IPS DF 4.7 (cell line): Measurements from ENCODE around the gene C2orf92.
"Not testable (repeated sequence)": the region's sequence is repeated elsewhere in the genome, so short reads cannot be mapped to it uniquely, and the experiment has no call there.

Experiments
- DNase-seq: peaks from one replicate; pipeline ENCODE4 v3.0.0-alpha.2; 2013; ENCODE audit warnings: low spot score; ENCODE audit errors: extremely low read depth

C2orf92 gene

DNA sequence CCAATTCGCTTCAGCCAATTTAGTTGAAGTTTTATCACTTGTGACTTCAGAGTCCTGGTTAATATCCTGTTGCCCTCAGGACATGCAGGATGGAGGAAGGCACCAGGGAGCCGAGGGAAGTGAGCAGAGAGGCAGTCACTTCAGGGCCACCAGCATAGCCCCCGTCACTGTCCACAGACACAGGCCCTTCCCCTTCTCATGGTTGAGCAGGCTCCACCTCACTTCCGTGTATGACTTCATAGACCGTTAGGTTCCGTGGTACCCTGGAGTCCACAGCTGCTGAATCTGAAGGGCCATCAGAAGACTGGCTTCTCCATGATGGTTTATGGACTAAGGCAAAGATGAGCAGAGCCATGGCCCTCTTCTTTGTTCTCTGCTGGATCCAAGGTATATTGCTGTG is at the start of gene C2orf92:
TSS of gene C2orf92 (plus strand) at position 266 of the 400 bp plus-strand sequence. CDS start at position 342, 76 bp downstream.
- no peak for DNase-seq

DNA sequence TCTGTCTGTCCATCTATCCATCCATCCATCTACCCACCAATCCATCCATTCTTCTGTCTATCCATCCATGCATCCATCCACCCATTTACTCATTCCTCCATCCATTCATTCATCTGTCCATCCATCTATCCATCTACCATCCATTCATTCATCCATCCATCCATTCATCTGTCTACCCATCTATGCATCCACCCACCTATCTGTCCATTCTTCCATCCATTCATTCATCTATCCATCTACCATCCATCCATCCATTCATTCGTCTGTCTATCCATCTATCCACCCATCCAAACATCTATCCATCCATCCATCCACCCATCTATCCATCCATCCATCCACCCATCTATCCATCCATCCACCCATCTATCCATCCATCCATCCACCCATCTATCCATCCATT is 49.0 kb upstream of the C2orf92 start:
- not testable (repeated sequence) for DNase-seq

DNA sequence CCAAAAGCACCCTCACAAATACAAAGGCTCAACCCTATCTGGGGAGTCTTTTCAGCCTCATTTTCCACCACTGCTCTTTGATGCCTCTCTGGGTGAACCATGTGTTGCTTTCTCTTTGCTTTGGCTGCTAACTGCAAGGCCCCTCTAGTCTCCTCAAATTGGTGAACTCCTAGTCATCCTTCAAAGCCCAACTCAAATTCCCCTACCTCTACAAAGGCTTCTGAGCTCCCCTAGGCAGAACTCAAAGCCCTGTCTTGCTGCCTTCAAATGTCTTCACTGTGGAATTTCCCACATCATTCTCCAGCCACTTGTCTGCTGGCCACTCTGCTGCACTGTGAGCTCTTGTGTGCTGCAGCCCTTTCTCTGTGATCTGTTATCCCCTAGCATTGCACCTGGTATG is 46.5 kb upstream of the C2orf92 start:
- DNase-seq = not testable (repeated sequence)

DNA sequence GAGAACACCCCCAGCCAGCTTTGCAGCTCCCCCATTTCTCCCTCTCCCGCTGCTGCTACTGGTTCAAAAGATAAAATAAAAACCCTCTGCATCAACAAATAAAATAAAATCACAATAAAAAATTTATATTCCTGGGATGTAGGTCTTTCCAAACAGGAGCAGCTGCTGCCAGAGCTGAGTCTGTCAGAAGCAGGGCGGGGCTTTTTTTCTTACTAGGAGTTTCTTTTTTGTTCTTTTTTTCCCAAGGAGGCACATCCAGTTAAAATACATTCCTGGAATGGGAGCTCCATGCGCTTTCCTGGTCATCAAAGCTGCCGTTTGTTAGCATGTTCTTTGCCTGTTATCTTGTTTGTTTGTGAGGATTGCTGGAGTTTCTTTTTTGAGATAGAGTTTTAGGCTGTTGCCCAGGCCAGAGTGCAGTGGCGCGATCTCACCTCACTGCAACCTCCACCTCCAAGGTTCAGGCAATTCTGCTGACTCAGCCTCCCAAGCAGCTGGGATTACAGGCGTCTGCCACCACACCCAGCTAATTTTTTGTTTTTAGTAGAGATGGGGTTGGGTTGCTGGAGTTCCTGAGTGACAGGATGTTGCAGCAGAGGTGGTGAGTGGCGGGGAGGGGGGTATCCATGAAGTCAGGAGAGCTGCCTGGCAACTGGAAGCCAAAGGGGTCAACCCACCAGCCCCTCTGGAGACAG is 44.0 kb upstream of the C2orf92 start:
- DNase-seq = not testable (repeated sequence)

DNA sequence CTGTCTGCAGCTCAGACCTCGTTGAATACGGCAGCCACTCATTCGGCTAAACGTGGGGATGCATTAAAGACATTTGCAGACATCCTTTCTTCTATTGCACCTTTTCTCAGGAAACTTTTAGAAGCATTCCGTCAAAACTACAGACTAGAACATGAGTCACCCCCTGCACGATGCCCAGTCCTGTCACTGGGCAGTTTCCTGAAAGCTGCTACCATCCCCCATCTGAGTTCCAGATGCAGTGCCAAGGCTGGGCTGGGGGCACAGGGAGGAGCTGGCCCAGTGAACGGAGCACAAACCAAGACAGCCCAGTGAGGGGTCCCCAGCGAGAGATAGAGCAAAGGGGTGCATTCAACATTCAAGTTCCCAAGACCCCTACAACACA is 43.5 kb upstream of the C2orf92 start:
- not testable (repeated sequence) for DNase-seq

DNA sequence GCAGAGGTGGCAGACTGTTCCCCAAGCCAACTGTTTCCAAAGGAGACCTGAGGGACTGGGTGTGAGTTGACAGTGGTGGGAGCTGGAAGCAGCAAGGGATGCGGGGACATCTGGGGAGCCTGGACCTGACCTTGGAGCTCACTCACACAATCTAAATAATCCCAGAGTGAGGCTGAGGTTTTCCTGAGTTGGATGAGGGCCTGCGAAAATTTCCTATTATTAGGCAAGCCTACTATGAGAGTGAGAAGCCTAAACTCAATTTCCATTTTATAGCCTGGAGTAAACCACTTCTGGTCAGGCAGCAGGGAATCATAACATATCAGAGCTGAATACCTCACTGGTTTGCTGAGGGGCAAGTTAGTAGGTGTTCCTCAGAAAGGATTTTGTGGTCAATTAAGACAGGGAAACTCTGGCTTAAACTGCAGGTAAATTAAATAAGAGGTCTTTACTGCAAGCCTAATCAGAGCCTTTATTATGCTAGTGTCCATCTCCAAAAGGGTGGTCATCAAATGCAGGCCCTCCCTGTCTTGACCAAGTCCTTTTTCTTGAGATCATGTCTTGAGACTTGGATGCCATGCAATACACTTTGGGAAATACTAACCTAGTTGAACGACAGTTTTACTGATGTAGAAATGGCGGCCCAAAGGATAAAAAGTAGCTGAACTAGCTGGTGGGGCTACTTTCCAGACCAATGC is 25.3 kb upstream of the C2orf92 start:
- no peak for DNase-seq

DNA sequence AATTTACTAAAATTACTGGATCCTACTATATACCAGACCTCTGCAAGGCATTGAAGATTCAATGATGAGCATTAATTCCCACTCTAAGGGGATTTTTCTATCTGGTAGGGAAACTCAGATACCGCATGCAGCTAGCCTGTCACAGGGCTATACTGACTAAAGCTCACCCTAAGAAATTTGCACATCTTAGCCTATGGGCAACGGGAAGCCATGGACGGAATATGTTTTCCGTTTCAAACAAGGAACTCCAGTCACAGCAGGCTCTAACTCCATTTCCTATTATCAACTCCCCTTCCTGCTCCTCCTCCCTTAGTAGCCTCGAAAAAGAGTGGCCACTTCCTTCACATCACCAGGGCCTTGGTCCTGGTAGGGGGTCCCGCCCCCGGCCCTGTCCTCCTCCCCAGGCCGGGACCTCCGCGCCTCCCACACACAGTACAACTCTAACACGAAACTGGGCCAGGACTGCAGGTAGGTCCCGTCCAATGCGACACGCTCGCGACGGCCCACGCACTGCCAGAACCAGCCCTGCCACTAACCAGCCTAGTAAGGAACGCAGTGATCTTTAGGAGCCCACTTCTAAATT is 24.3 kb upstream of the C2orf92 start:
- no peak for DNase-seq

DNA sequence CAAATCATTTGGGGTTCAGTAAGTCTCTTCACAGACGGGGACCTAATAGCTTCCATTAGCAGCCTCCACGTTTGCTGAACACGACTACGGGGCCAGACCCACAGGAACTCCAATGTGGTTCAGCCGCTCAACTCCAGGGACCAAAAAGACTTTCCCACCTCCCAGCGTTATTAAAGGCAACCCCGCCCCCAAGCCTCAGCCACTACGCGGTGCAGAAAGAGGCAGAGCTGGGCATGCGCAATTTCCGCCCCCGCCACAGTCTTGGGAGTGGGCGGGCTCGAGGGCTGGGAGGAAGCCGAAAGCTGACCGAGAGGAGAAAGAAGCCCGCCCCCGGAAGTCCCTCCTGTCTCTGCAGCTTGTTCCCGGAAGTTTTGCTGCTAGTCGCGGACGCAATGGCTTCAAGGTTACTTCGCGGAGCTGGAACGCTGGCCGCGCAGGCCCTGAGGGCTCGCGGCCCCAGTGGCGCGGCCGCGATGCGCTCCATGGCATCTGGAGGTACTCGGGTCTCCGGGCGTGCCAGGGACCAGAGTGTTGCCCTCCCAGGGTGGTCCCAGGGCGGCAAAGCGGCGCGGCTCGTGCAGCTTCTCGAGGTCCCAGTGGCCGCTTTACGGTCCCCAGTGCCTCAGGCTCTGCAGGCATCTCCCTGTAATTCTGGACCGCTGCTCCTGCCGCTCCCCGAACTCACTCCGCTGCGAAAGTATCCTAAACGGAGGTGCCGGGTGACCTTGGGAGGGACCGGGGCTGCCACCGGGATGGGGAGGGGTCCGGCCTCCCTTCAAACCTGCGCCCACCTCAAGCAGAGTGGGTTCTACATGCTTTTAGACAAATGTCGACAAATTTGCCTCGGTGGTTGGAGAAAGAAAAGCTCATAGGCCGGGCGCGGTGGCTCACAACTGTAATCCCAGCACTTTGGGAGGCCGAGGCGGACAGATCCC is 23.6 kb upstream of the C2orf92 start, which contains the start of gene COX5B:
TSS of gene COX5B (plus strand) at position 368 of the 935 bp plus-strand sequence. CDS start at position 393, 25 bp downstream.
- no peak for DNase-seq

DNA sequence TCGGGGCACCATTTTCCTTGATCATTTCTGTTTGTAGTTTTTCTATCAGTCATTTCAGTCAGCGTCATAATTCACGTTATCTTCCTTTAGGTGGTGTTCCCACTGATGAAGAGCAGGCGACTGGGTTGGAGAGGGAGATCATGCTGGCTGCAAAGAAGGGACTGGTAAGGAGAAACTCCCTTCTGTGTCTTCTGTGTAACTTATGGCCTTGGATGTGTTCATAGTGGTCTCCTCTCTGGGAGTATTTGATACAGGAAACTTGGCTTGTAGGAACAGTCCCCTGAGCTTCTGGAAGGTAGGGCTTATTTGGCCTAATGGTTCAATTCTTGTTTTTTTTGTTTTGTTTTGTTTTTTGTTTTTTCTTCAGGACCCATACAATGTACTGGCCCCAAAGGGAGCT is 22.5 kb upstream of the C2orf92 start:
- DNase-seq = no peak

DNA sequence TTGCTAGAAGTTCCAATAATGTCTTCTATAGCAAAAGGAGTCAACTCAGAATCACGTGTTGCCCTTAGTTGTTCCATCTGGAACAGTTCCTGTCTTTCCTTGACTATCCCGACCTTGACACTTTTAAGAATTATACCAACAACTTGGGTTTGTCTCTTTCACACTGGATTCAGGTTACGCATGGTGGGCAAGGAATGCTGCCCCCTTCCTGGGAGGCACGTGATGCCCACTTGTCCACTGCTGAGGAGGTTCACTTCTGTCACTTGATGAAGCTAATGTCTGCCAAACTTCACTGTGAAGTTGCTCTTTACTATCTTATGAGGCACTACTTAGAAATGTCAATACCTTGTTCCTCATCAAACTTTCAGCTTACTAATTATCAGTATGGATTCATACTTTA is 18.4 kb upstream of the C2orf92 start:
- no peak for DNase-seq

DNA sequence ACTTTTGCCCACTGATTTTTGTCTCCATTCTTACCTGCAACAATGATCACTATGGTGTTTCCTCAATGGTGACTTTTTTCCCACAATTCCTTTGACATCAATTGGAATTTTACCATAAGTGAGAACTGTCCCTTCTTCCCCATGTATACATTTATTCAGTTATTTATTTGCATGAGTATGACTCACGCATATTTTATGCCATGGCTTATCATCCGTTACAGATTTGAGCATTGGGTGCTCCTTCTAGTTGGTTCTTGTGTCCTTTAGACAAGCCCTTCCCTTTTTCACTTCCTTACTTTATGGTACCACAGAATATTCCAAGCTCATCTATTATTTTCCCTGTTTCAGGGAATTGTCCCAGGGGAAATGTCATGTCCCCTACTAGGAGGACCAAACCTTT is 16.0 kb upstream of the C2orf92 start:
- DNase-seq = no peak

DNA sequence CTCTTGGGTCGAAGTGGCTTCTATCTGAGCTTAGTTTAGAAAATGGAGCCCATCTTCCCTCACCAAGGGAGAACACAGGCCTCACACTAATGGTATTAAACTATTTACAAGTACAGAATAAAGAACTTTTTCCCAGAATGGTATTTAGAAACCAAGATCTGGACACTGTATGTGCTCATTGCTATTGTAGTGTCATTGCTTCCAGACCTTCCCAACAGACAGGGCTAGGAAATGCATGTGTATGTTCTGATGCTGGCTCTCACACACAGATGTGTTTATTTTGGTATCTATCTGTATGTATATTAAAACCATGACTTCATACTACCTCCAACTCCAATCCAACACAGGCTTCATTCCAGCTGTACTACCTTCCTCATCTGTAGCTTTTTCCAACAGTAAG is 15.6 kb upstream of the C2orf92 start:
- no peak for DNase-seq

DNA sequence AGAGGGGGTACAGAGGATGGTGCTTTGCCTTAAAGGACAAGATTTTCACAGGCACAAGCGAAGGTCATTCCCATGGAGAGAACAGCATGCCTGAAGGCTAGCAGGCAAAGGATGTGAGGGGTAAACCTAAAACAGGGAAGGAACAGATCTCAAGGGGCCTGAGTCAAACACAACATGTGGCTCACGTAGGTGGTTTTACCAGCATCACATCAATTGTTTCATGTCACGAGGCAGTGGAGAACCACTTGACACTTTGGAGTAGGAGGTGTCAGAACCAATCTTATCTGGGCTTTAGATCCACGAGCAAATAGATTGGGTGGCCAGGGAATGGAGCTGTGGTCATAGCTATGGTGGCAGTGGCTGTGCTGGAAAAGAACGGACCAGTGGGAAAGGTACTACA is 15.2 kb upstream of the C2orf92 start:
- no peak for DNase-seq

DNA sequence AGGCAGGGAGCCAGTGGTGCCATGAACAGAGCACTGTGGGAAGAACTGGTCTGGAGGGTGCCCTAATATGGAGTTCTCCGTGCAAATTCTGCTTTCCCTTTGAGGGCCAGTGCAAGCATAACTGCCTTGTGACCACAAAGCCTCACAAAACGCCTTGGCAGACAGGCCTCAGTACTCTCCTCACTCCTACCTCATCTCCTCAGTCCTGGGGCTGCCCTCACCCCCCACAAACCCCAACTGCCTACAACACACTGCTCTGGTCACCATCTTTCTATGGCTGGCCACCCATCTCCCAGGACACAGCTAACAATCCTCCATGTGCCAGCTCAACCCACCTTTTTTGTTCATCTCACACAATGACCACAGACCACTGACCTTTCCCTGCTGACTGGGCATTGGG is 14.7 kb upstream of the C2orf92 start:
- DNase-seq = no peak

DNA sequence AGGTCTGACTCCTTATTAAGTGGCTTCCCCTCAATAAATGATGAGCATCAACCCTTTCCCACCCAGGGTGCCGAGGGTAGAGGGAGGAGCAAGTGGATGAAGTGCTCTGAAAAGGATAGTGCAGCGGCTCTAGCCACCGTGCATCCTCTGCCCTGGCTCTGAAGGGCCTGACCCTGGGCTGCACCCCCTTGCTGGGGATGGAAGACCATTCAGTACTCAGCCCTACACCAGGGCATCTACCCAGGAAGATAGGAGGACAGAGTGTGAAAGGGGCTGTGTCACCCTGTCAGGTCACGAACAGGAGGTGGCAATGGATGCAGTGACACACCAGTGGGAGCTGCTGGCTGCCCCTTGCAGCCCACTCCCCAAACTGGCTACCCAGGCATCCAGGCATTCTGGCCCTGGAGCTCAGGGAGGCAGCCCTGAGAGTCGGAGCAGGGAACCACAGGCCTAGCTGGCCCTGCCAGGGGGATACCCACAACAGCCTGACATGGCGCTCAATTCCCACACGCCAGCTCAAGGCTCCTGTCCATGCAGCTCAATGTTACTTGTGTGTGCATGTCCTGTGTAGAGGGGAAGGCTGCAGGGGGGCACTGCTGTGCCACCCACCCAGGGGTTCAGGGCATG is 13.3 kb upstream of the C2orf92 start:
- DNase-seq = no peak

DNA sequence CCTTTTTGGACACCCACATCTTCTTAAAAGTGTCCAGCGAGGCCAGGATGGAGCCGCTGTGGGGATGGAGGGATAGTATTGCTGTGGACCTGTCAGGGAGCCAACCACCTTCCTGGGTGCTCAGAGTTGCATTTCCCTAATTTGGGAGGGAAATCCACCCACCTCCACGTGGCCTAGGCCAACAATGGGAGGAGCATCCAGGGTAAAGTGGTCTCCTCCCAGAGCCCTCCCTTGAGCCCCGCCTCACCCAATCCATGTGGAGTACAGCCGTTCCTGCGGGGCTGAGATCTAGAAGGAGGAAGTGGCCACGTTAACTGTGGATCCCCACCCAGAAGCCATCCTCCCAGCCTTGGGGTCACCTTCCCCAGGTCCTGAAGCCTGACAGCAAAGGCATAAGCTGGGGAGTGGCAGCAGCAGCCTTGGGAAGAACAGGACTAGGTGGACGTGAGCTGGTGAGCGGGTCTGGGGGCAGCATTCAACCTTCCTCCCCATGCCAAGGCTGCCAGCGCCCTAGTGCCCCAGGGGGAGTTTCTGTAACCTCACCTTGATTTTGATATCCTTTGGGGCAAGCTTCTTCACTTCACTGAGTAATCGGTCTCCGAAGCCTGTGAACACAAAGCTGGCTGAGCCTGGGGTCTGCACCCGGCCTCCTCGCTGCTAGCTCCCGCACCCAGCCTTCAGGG is 12.5 kb upstream of the C2orf92 start:
- DNase-seq = no peak

DNA sequence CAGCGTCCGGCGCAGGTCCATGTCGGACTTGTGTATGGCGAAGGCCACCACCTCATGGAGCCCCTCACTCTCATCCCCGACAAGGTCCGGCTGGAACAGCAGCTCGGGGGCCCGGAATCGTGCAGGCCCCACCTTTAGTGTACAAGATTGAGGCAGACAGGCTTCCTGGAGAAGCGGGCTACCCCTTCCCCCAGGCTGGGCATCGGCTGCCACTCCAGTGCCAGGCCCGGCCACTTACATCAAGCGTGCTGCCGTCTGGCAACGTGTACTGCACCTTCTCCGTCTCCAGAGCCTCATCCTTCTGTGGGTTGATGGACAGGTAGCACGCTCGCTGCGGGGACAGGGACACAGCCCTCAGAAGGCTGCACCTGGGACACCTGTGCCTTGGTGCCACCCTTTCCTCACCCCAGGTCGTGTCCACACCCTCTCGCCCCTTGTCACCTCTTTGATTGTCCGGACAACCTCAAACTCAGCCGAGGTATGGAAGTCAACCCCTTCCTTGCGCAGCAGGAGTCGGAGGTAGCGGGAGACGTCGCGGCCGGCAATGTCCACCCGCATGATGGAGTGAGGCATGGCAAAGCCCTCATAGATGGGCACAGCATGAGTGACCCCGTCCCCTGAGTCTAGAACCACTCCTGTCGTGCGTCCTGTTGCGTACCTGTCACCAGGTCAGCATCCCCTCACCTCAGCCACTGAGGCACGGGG is 11.4 kb upstream of the C2orf92 start:
- no peak for DNase-seq

DNA sequence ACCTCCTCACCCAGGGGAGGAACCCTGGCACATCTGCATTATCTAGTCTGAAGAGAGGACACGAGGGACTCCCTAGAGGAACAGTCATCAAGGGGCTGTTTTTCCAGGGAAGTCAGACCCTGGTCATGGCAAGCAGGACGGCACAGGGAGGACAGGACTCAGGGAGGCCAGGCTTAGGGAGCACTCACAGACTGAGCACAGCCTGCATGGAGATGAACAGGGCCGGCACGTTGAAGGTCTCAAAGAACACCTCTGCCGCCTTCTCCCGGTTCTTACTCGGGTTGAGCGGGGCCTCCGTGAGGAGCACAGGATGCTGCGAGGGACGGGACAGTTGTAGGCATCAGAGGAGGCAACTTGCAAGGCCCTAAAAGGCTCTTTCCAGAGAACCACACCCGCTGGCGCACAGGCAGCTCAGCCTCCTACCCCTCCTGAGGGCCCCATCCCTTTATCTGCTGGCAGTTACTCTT is 10.8 kb upstream of the C2orf92 start:
- no peak for DNase-seq

DNA sequence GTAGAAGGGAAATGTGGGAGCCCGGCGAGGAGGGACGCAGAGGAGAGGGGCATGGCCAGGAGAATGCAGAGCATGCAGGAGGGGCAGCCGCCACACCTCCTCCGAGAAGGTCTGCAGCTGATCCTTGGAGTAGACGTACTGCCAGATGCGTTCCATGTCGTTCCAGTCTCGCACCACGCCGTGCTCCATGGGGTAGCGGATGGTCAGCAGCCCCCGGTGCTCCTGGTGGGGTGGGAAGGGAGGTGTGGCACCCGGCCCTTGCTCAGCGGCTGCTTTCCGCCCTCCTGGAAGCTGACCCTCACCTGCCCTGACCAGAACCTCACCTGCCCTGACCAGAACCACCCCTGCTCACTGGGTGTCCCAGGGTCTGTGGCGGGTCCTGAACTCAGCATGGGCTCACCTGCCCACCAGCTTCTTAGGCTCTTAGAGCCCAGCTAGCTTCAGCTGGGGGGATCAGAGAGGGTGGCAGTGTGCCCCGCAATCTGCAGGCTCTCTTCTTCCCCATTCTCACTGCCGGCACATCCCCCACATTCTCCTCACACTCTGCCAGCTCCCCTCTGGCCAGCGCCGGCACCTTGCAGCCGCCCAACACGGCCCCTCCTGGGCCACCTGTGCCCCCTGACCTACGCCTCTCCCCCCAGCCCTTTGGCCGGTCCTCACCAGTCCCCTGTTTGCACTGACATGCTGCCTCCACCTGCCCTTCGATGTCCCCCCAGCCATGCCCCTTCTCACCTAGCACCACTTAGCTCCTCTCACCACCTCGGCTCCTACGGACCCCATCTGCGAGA is 10.1 kb upstream of the C2orf92 start:
- no peak for DNase-seq
